B cell (primary cell): ENCODE measurements around the gene ROR2. TPM values are rescaled to one million over a fixed set of nuclear protein-coding genes. Genes with fewer than 3 reads are reported as not detected.

Experiments
- ATAC-seq: fragments of 200-7000 bp; cut with Tn5 transposase; one replicate; pipeline ENCODE4 v1.10.0; 2021; ENCODE audit warnings: low read depth, mild to moderate bottlenecking, moderate number of reproducible peaks, moderate library complexity
- CTCF ChIA-PET: fragments of 350-600 bp; sonication (Branson Sonifier 250); formaldehyde crosslinking; loops from one replicate; lab custom pipeline; 2021; ENCODE audit warnings: antibody characterized with exemption, inconsistent platforms; lab: Charles Lee
- POLR2A ChIA-PET: fragments of 350-600 bp; sonication (Branson Sonifier 250); formaldehyde crosslinking; loops from one replicate; lab custom pipeline; 2021; ENCODE audit warnings: antibody characterized with exemption; lab: Charles Lee
- DNase-seq: peaks from one replicate; pipeline ENCODE4 v3.0.0; 2013
- H2AFZ ChIP-seq: 2 replicates; pipeline ENCODE4 v1.6.1; 2012; ENCODE audit warnings: mild to moderate bottlenecking, low read depth, low read length; ENCODE audit not compliant: insufficient read depth, poor library complexity, severe bottlenecking
- H3K27ac ChIP-seq, 2 donors: 1 replicate in 1 of 2; 2 replicates in 1 of 2; pipeline ENCODE4 v1.5.1; 2012 to 2013; ENCODE audit warnings: low read length in 2 of 2, mild to moderate bottlenecking in 2 of 2, moderate library complexity in 1 of 2
- H3K27me3 ChIP-seq, 4 experiments: fragments of 200-600 bp in 1 of 4; sonication (generic) in 1 of 4; replicated peaks in 1 of 4; 1 replicate in 2 of 4; 2 replicates in 2 of 4; pipeline versions ENCODE4 v1.6.1 to v1.7.0; 2013 to 2016; ENCODE audit warnings: low read length in 3 of 4, mild to moderate bottlenecking in 2 of 4, mixed read lengths in 1 of 4, moderate library complexity in 1 of 4; ENCODE audit not compliant: insufficient read depth in 4 of 4, control insufficient read depth in 3 of 4; ENCODE audit errors: control extremely low read depth in 1 of 4
- H3K36me3 ChIP-seq, 2 experiments: replicated peaks in 1 of 2; 1 replicate in 1 of 2; 2 replicates in 1 of 2; pipeline versions ENCODE4 v1.6.1 to v1.7.1; 2013; ENCODE audit warnings: low read length in 1 of 2; ENCODE audit not compliant: insufficient read depth in 2 of 2, control insufficient read depth in 1 of 2; ENCODE audit errors: control extremely low read depth in 1 of 2, extremely low read depth in 1 of 2
- H3K4me1 ChIP-seq, 2 donors: fragments of 200-600 bp in 1 of 2; sonication (generic) in 1 of 2; 1 replicate in 1 of 2; 2 replicates in 1 of 2; pipeline versions ENCODE4 v1.5.1 to v1.6.1; 2013 to 2017; ENCODE audit warnings: low read length in 2 of 2; ENCODE audit not compliant: control insufficient read depth in 2 of 2, insufficient read depth in 2 of 2
- H3K4me2 ChIP-seq: replicated peaks from 2 replicates; pipeline ENCODE3; 2012; ENCODE audit warnings: mild to moderate bottlenecking, low read depth, low read length; ENCODE audit not compliant: poor library complexity, severe bottlenecking
- H3K4me3 ChIP-seq, 5 experiments: fragments of 200-600 bp in 1 of 5; sonication (generic) in 1 of 5; 1 replicate in 3 of 5; 2 replicates in 2 of 5; pipeline versions ENCODE4 v1.5.1 to v1.7.0; 2011 to 2016; ENCODE audit warnings: low read length in 4 of 5, mild to moderate bottlenecking in 4 of 5, low read depth in 2 of 5, control low read depth in 1 of 5, moderate library complexity in 1 of 5; ENCODE audit not compliant: insufficient read depth in 1 of 5; ENCODE audit errors: control extremely low read depth in 1 of 5, extremely low read depth in 1 of 5
- H3K79me2 ChIP-seq: fragments of 200-600 bp; sonication (generic); one replicate; pipeline ENCODE4 v1.6.0; 2016; ENCODE audit warnings: low read length; ENCODE audit not compliant: control insufficient read depth, insufficient read depth
- H3K9ac ChIP-seq: fragments of 200-600 bp; sonication (generic); 2 replicates; pipeline ENCODE4 v1.6.1; 2017; ENCODE audit warnings: mild to moderate bottlenecking, low read length, moderate library complexity
- H3K9me3 ChIP-seq, 3 donors: one replicate each; pipeline versions ENCODE4 v1.6.1 to v1.7.1; 2013; ENCODE audit warnings: low read length in 2 of 3; ENCODE audit not compliant: control insufficient read depth in 2 of 3, insufficient read depth in 1 of 3; ENCODE audit errors: control extremely low read depth in 1 of 3
- H4K20me1 ChIP-seq: 2 replicates; pipeline ENCODE4 v1.6.0; 2012; ENCODE audit warnings: mild to moderate bottlenecking, low read length; ENCODE audit not compliant: insufficient read depth, control insufficient read depth, poor library complexity, severe bottlenecking
- H3K27ac Mint-ChIP-seq: one replicate; pipeline ENCODE4 v1.8.0; 2021; ENCODE audit warnings: mixed read lengths
- H3K27me3 Mint-ChIP-seq: one replicate; pipeline ENCODE4 v1.8.0; 2021; ENCODE audit warnings: mixed read lengths
- H3K4me1 Mint-ChIP-seq: one replicate; pipeline ENCODE4 v1.8.0; 2021; ENCODE audit warnings: mixed read lengths
- H3K4me3 Mint-ChIP-seq: one replicate; pipeline ENCODE4 v1.8.0; 2021; ENCODE audit warnings: mixed read lengths
- H3K9me3 Mint-ChIP-seq: one replicate; pipeline ENCODE4 v1.8.0; 2022; ENCODE audit warnings: mixed read lengths; ENCODE audit not compliant: insufficient read depth
- EZH2 ChIP-seq: IDR thresholded peaks from 2 replicates; pipeline ENCODE4 v1.6.1; 2012; ENCODE audit warnings: borderline replicate concordance, low read depth, mild to moderate bottlenecking, moderate library complexity, low read length; ENCODE audit not compliant: insufficient read depth, poor library complexity, severe bottlenecking
- WGBS: methylation state at CpG from one replicate; pipeline ENCODE4 v1.1.5; 2013; ENCODE audit warnings: missing lambda C conversion rate; ENCODE audit not compliant: insufficient coverage; 5-methylcytosine and 5-hydroxymethylcytosine counted together
- intact Hi-C: fragments of 100-400 bp; cut with micrococcal nuclease; formaldehyde crosslinking; loops from one replicate; pipeline ENCODE4 v1.10.0; 2022
- polyA plus RNA-seq: library from polyadenylated mRNA; depleted of rRNA; stranded (reverse); fragments of >200 nt; gene quantifications from 2 replicates; pipeline ENCODE4 v1.2.3, GENCODE V29; 2012
- total RNA-seq, 2 donors: library from RNA; stranded (reverse); fragments of 120-200 nt in 1 of 2; gene quantifications; 1 replicate in 1 of 2; 2 replicates in 1 of 2; pipeline versions ENCODE4 v1.2.3 to v1.2.4, GENCODE V29; 2013 to 2022
- TF ChIP-seq, protein P1 (sequence below): fragments of 200-600 bp; IDR thresholded peaks from one replicate; pipeline ENCODE4 v1.8.0; 2022; ENCODE audit warnings: antibody characterized with exemption, mild to moderate bottlenecking

The ROR2 gene
- total and polyA plus RNA-seq, 2 donors (not counting 1 experiment from before 2014, with no cell fraction given), result 0.21 to 0.49 TPM

DNA sequence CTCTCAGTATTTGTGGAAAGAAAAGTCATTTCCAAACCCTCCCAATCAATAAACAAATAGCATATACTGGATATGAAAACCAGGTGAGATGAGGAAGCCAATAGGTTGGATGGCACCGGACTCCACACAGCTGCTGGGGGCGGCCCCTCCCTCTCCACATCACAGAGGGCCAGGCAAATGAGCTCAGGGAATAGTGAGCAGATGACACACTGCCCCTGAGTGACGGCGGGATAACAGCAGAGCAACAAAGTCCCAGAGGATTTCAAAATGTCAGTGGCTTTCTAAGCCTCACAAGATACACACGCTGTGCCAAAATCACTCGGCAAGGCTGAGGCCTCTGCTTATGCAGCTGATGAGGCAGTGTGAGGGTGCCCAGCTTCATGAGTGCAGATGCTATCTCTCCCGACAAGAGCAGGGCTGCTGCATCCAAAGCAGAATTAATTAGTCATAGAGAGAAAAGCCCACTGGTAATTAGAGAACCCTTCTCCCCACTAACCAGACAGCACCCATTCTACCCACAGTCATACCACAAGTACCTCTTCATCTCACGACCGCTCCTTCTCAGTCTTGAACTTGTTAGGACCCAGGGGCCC lies 291.4 kb downstream of the ROR2 start:
- no peaks in the 10 kb centered on the region for H4K20me1 ChIP-seq
- H3K36me3 ChIP-seq, result no peaks in the 10 kb centered on the region
- H2AFZ ChIP-seq, result no peak overlapping the region
- Mint-ChIP-seq H3K4me3 (no peak overlapping the region), H3K4me1 (no peaks in the 10 kb centered on the region), H3K27ac (no peak overlapping the region), H3K27me3 (peaks cover 21% of the 10 kb centered on the region), H3K9me3 (no peaks in the 10 kb centered on the region)
- no peaks in the 10 kb centered on the region for H3K9me3 ChIP-seq
- POLR2A ChIA-PET, result no interaction called here
- H3K4me2 ChIP-seq, result no peak overlapping the region
- DNase-seq (no peak), ATAC-seq (no peak)
- no peaks in the 10 kb centered on the region for H3K4me1 ChIP-seq
- no peak overlapping the region for H3K4me3 ChIP-seq
- intact Hi-C loops, result no loop called here
- WGBS, result 90% methylated on average over 8 of the region's 9 CpGs
- no peak overlapping the region for H3K27ac ChIP-seq
- CTCF ChIA-PET, result interaction anchor here (0.5 to 2.2 kb wide), 2 partner anchors 69 to 984 kb away, joined by 4 to 10 read pairs; no protein-coding TSS in a partner anchor
- no peaks in the 10 kb centered on the region for H3K79me2 ChIP-seq
- peaks cover 0 to 6% (median 0%) of the 10 kb centered on the region in 4 experiments for H3K27me3 ChIP-seq
- H3K9ac ChIP-seq, result no peak overlapping the region
- no peak for TF ChIP-seq EZH2

DNA sequence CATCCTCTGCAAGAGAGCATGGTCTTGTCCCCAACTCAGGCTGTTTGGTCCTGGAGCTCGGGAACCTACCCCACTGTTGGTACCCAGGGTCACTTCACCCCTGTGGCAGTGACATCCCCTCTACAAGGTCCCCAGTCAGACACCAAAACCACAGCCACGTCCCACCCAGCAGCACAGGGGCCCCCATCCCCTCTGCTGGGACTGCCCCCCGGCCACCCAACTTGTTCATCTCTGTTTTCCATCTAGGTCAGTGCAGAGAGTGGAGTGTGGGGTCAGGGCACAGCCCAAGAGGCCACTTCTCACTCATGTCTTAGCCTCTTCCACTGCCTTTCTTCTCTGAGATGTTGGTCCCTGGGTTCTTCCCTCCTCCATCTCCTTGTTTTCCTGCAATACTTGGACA lies 292.5 kb downstream of the ROR2 start:
- H3K4me1 Mint-ChIP-seq, result no peaks in the 10 kb centered on the region
- H4K20me1 ChIP-seq, result no peaks in the 10 kb centered on the region
- H3K4me3 ChIP-seq, result no peak overlapping the region
- intact Hi-C loops, result no loop called here
- ATAC-seq (no peak), DNase-seq (no peak)
- TF ChIP-seq, protein P1, sequence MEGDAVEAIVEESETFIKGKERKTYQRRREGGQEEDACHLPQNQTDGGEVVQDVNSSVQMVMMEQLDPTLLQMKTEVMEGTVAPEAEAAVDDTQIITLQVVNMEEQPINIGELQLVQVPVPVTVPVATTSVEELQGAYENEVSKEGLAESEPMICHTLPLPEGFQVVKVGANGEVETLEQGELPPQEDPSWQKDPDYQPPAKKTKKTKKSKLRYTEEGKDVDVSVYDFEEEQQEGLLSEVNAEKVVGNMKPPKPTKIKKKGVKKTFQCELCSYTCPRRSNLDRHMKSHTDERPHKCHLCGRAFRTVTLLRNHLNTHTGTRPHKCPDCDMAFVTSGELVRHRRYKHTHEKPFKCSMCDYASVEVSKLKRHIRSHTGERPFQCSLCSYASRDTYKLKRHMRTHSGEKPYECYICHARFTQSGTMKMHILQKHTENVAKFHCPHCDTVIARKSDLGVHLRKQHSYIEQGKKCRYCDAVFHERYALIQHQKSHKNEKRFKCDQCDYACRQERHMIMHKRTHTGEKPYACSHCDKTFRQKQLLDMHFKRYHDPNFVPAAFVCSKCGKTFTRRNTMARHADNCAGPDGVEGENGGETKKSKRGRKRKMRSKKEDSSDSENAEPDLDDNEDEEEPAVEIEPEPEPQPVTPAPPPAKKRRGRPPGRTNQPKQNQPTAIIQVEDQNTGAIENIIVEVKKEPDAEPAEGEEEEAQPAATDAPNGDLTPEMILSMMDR, result no peak
- WGBS, result 50% methylated on average over 1 of the region's 3 CpGs
- H3K27ac ChIP-seq, result no peak overlapping the region
- no peaks in the 10 kb centered on the region for H3K79me2 ChIP-seq
- H3K4me1 ChIP-seq, result no peaks in the 10 kb centered on the region
- no peak overlapping the region for H3K9ac ChIP-seq
- H2AFZ ChIP-seq, result no peak overlapping the region
- no peak overlapping the region for H3K27ac Mint-ChIP-seq
- H3K4me3 Mint-ChIP-seq, result no peak overlapping the region
- peaks cover 12% of the 10 kb centered on the region for H3K27me3 Mint-ChIP-seq
- H3K9me3 ChIP-seq, result no peaks in the 10 kb centered on the region
- H3K9me3 Mint-ChIP-seq, result no peaks in the 10 kb centered on the region
- H3K36me3 ChIP-seq, result no peaks in the 10 kb centered on the region
- POLR2A ChIA-PET, result no interaction called here
- CTCF ChIA-PET, result no interaction called here
- H3K4me2 ChIP-seq, result no peak overlapping the region
- peaks cover 0 to 3% (median 0%) of the 10 kb centered on the region in 4 experiments for H3K27me3 ChIP-seq
